DND-41 (cell line): ENCODE measurements around the gene TOR1B.
"Not testable (repeated sequence)": the region's sequence is repeated elsewhere in the genome, so short reads cannot be mapped to it uniquely, and the experiment has no call there.

Source experiments
- ATAC-seq: fragments of 200-7000 bp; cut with Tn5 transposase; 3 replicates; pipeline ENCODE4 v1.9.1; 2021; ENCODE audit warnings: low read depth; ENCODE audit not compliant: insufficient read depth
- DNase-seq: peaks from one replicate; pipeline ENCODE4 v3.0.0-alpha.2; 2020
- H2AFZ ChIP-seq: 2 replicates; pipeline ENCODE4 v1.6.0; 2012; ENCODE audit warnings: low read depth, low read length
- H3K27ac ChIP-seq: 2 replicates; pipeline ENCODE4 v1.5.1; 2012; ENCODE audit warnings: low read length, inconsistent platforms
- H3K27me3 ChIP-seq: fragments of 200-600 bp; sonication (generic); 2 replicates; pipeline ENCODE4 v1.6.0; 2012; ENCODE audit warnings: low read length, mild to moderate bottlenecking, inconsistent platforms; ENCODE audit not compliant: insufficient read depth, poor library complexity
- H3K36me3 ChIP-seq: 2 replicates; pipeline ENCODE4 v1.5.1; 2012; ENCODE audit warnings: low read length, inconsistent platforms; ENCODE audit not compliant: insufficient read depth
- H3K4me1 ChIP-seq: 2 replicates; pipeline ENCODE4 v1.5.1; 2012; ENCODE audit warnings: mild to moderate bottlenecking, low read length; ENCODE audit not compliant: insufficient read depth
- H3K4me2 ChIP-seq: 2 replicates; pipeline ENCODE4 v1.6.0; 2012; ENCODE audit warnings: mild to moderate bottlenecking, moderate library complexity, low read length, inconsistent platforms; ENCODE audit not compliant: insufficient read depth
- H3K4me3 ChIP-seq, 2 experiments: fragments of 200-600 bp in 1 of 2; shearing (Covaris generic) in 1 of 2; 2 replicates each; pipeline ENCODE4 v1.5.1; 2012 to 2016; ENCODE audit warnings: inconsistent platforms in 2 of 2, low read length in 2 of 2, mild to moderate bottlenecking in 2 of 2, low read depth in 1 of 2, moderate library complexity in 1 of 2
- H3K79me2 ChIP-seq: 2 replicates; pipeline ENCODE4 v1.6.0; 2012; ENCODE audit warnings: low read length, inconsistent platforms; ENCODE audit not compliant: insufficient read depth
- H3K9ac ChIP-seq: 2 replicates; pipeline ENCODE4 v1.6.0; 2012; ENCODE audit warnings: low read depth, mild to moderate bottlenecking, inconsistent platforms, low read length, moderate library complexity
- H3K9me3 ChIP-seq: 2 replicates; pipeline ENCODE4 v1.5.1; 2012; ENCODE audit warnings: low read length, moderate library complexity, mild to moderate bottlenecking, inconsistent platforms; ENCODE audit not compliant: insufficient read depth, severe bottlenecking
- H4K20me1 ChIP-seq: 2 replicates; pipeline ENCODE4 v1.6.0; 2012; ENCODE audit warnings: low read length; ENCODE audit not compliant: insufficient read depth
- EZH2 ChIP-seq: IDR thresholded peaks from 3 replicates; pipeline ENCODE4 v1.6.1; 2012; ENCODE audit warnings: borderline replicate concordance, low read depth, mild to moderate bottlenecking, moderate library complexity, low read length, inconsistent platforms; ENCODE audit not compliant: severe bottlenecking
- TF ChIP-seq, protein P1 (sequence below): IDR thresholded peaks from 2 replicates; pipeline ENCODE4 v1.5.1; 2012; ENCODE audit warnings: borderline replicate concordance, low read length, moderate library complexity, mild to moderate bottlenecking; ENCODE audit not compliant: poor library complexity, severe bottlenecking; ENCODE audit errors: extremely low read depth

The TOR1B gene

DNA sequence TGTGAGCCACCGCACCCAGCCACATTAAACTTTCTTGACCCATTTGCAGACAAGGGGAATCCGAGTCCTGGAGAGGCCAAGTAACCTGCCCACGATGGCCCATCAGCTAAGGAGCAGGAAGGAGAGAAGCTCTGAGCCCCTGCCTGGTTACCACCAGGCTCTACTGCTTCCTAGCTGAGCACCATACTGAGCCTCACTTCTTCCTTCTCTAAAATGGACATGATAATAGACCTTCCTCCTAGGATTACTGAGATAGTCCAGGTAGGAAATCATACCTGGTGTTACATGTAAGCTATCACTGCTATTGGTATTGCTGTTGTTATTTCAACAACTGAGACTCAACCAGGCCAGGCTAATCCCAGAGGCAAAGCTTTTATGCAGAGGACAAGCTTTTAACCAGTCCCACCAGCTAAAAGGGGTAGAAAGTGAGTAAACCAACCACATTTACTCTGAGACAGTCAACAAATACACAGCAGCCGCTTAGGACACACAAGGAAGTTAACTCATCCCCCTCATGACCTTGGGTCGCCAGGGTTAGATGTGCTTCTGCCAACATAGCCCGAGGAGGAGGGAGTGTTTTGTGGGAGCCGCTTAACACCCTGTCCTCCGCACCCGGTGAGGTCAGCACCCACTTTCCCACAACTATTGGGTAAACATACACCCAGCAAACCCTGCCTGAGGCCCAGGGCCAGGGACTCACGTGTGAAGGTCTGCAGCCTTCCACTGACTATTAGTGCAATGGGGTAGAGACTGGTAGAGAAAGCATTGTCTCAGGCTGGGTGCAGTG is 29.5 kb upstream of the TOR1B start:
- H3K36me3 ChIP-seq = no peaks in the 10 kb centered on the region
- H3K27ac ChIP-seq = no peak overlapping the region
- no peak overlapping the region for H2AFZ ChIP-seq
- H3K4me2 ChIP-seq = no peak overlapping the region
- H3K9ac ChIP-seq = no peak overlapping the region
- H3K4me1 ChIP-seq = peaks cover 9% of the 10 kb centered on the region
- no peaks in the 10 kb centered on the region for H3K9me3 ChIP-seq
- H3K4me3 ChIP-seq = no peak overlapping the region
- H4K20me1 ChIP-seq = no peaks in the 10 kb centered on the region; the same call in 1 of the 2 replicates
- TF ChIP-seq, protein P1, sequence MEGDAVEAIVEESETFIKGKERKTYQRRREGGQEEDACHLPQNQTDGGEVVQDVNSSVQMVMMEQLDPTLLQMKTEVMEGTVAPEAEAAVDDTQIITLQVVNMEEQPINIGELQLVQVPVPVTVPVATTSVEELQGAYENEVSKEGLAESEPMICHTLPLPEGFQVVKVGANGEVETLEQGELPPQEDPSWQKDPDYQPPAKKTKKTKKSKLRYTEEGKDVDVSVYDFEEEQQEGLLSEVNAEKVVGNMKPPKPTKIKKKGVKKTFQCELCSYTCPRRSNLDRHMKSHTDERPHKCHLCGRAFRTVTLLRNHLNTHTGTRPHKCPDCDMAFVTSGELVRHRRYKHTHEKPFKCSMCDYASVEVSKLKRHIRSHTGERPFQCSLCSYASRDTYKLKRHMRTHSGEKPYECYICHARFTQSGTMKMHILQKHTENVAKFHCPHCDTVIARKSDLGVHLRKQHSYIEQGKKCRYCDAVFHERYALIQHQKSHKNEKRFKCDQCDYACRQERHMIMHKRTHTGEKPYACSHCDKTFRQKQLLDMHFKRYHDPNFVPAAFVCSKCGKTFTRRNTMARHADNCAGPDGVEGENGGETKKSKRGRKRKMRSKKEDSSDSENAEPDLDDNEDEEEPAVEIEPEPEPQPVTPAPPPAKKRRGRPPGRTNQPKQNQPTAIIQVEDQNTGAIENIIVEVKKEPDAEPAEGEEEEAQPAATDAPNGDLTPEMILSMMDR = no peak
- no peaks in the 10 kb centered on the region for H3K79me2 ChIP-seq
- H3K27me3 ChIP-seq = peaks cover 3% of the 10 kb centered on the region
- ATAC-seq = no peak
- no peak for DNase-seq

DNA sequence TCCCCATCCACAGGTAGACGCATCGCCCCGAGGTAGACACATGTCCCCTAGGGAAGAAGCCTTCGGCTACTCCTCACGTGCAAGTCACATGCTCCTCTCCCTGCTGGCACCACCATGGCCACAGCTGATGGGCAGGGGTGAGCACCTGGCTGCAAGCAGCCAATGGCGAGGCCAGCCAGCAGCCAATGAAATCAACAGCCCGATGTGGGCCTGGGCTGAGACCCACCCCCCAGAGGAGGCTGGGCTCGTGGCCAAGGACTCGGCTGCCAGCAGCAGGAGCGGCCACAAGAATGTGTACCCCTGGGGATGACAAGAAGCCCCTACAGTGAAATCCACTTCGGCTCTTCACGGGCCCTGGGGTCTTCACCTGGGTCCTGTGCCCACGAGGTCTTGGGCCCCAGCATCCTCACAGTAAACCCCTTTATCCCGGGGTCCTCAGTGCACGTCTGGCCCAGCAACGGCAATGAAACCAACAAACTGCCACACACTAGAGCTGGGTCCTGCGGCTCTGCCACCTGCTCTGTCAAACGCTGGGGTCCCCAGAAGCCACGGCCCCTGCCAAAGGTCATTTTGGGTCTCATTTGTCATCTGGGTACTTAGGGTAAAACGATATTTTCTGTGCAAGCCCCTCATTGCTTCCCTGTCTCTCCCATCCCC is 28.1 kb upstream of the TOR1B start:
- Histone ChIP-seq H4K20me1 (no peaks in the 10 kb centered on the region; the same call in 1 of the 2 replicates), H3K79me2 (no peaks in the 10 kb centered on the region), H3K9ac (no peak overlapping the region), H3K27me3 (peaks cover 4% of the 10 kb centered on the region), H3K4me2 (no peak overlapping the region), H3K36me3 (no peaks in the 10 kb centered on the region), H3K27ac (no peak overlapping the region), H3K4me1 (peaks cover 9% of the 10 kb centered on the region), H2AFZ (no peak overlapping the region), H3K4me3 (no peak overlapping the region), H3K9me3 (no peaks in the 10 kb centered on the region)
- ATAC-seq (no peak), DNase-seq (no peak)
- no peak for TF ChIP-seq EZH2
- TF ChIP-seq, protein P1 = no peak

DNA sequence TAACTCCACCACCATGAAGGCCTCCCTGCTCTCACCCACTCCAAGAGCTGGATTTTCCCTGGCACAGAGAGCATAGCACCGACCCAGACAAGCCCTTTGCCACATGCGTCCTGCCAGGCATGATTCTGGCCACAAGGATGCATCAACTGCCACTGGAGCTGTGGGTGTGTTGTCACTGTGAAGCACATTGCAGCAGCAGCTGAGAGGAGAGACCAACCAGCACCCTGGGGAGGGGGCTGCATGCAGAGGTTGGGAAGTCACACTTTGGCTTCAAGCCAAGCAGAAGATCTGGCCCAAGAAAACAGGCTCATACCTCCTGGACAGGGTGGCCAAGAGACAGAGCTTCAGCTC is 27.6 kb upstream of the TOR1B start:
- H2AFZ ChIP-seq = no peak overlapping the region
- no peak overlapping the region for H3K4me2 ChIP-seq

DNA sequence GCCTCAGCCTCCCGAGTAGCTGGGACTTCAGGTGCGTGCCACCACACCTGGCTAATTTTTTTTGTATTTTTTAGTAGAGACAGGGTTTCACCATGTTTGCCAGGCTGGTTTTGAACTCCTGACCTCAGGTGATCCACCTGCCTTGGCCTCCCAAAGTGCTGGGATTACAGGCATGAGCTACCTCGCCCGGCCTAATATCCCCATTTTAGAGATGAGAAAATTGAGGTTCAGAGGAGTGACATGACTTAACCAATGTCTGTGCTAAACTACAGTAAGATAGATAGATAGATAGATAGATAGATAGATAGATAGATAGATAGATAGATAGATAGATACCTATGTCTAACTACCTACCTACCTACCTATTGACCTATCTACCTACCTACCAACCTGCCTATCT is 26.9 kb upstream of the TOR1B start:
- not testable (repeated sequence) for H3K79me2 ChIP-seq, H3K4me2 ChIP-seq, H3K4me3 ChIP-seq, ATAC-seq, H4K20me1 ChIP-seq, H2AFZ ChIP-seq, H3K9me3 ChIP-seq, H3K4me1 ChIP-seq, H3K27ac ChIP-seq, H3K9ac ChIP-seq, H3K36me3 ChIP-seq, H3K27me3 ChIP-seq, DNase-seq

More for the DNA sequence above, 27.6 kb upstream of the TOR1B start:
- Histone ChIP-seq H3K4me3 (no peak overlapping the region), H3K27ac (no peak overlapping the region), H3K36me3 (no peaks in the 10 kb centered on the region), H3K4me1 (peaks cover 9% of the 10 kb centered on the region), H3K79me2 (no peaks in the 10 kb centered on the region), H4K20me1 (no peaks in the 10 kb centered on the region; the same call in 1 of the 2 replicates), H3K27me3 (peaks cover 7% of the 10 kb centered on the region), H3K9ac (no peak overlapping the region), H3K9me3 (no peaks in the 10 kb centered on the region)
- TF ChIP-seq, protein P1 = no peak
- TF ChIP-seq EZH2 = no peak
- ATAC-seq (no peak), DNase-seq (no peak)
